ENCODE results near the gene PCP2. TPM values are rescaled to one million over a fixed set of nuclear protein-coding genes. Genes with fewer than 3 reads are reported as not detected.

The PCP2 gene
- total RNA-seq, 2 donors from 2014 or later: not detected

DNA sequence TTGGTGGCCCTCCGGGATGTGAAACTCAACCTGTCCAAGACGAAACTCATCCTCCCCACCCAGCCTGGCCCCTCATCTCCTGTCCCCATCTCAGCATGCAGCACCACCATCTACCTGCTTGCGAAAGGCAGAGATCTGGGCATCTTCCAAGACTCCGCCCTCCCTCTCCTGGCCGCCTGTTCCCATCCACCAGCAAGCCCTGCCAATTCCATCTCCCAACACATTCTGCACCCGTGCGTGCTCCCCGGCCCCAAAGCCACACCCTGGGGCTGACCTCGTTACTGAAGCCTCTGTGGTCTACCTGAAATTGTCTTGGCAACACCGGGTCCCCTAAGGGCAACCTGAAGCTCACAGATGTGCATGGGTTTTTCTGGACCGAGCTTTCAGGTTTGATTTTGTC is 51.1 kb downstream of the PCP2 start:
- Histone ChIP-seq H3K9me3 (no peaks in the 10 kb centered on the region), H3K36me3 (replicated peaks in 1 of 2; ENCODE audit: insufficient read depth in 1 of 2, low read depth in 2 of 2) (no peaks in the 10 kb centered on the region), H3K4me1 (no peaks in the 10 kb centered on the region), H3K27me3 (no peaks in the 10 kb centered on the region), H3K4me3 (no peak overlapping the region), H3K27ac (no peak overlapping the region)
- WGBS, 2 donors: 54 to 56% methylated on average over 9 to 10 of the region's 11 CpGs
- DNase-seq (no peak), ATAC-seq (no peak)
- no peak for TF ChIP-seq POLR2A (IDR thresholded peaks at IDR 0.05)
- TF ChIP-seq, protein P1, sequence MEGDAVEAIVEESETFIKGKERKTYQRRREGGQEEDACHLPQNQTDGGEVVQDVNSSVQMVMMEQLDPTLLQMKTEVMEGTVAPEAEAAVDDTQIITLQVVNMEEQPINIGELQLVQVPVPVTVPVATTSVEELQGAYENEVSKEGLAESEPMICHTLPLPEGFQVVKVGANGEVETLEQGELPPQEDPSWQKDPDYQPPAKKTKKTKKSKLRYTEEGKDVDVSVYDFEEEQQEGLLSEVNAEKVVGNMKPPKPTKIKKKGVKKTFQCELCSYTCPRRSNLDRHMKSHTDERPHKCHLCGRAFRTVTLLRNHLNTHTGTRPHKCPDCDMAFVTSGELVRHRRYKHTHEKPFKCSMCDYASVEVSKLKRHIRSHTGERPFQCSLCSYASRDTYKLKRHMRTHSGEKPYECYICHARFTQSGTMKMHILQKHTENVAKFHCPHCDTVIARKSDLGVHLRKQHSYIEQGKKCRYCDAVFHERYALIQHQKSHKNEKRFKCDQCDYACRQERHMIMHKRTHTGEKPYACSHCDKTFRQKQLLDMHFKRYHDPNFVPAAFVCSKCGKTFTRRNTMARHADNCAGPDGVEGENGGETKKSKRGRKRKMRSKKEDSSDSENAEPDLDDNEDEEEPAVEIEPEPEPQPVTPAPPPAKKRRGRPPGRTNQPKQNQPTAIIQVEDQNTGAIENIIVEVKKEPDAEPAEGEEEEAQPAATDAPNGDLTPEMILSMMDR (IDR thresholded peaks at IDR 0.05): no peak
- intact Hi-C loops (cut with DNase I): no loop called here

Small RNA genes lying within 50 kb of the gene (microRNA-seq; reads per million reads assigned to microRNA genes)
- 0 to 0.45 reads per million in 2 donors for gene MIR6792 (ENCODE audit: borderline number of aligned reads in 2 of 2, borderline replicate concordance in 2 of 2)

Small RNA genes lying within 50 kb of the gene (small RNA-seq; reads per million reads assigned to genes)
- gene MIR6792: not detected

Other genes with a start within 250 kb of the PCP2 start
- gene PEX11G, start 144.7 kb downstream of the PCP2 start, total RNA-seq: 1 to 10 TPM; 3.9 to 7.6 TPM
- gene ZNF358, start 117.6 kb downstream of the PCP2 start, total RNA-seq: 10 to 100 TPM; 40.2 to 93.6 TPM
- 10 to 100 TPM; 10.6 to 11.9 TPM for gene MCOLN1, start 111.1 kb downstream of the PCP2 start, total RNA-seq
- gene PNPLA6, start 98.0 kb downstream of the PCP2 start, total RNA-seq: 10 to 100 TPM; 43.8 to 52.1 TPM
- 10 to 100 TPM; 21.8 to 32.3 TPM for gene CAMSAP3, start 37.9 kb downstream of the PCP2 start, total RNA-seq
- gene XAB2, start 4.2 kb downstream of the PCP2 start, total RNA-seq: 10 to 100 TPM; 34.5 to 36.3 TPM
- 10 to 100 TPM in 1 of 2 donors, 1 to 10 TPM in 1; 1.3 to 32.0 TPM for gene PET100, start 3.9 kb downstream of the PCP2 start, total RNA-seq
- gene STXBP2, start 3.4 kb upstream of the PCP2 start, total RNA-seq: 100 to 1,000 TPM in 1 of 2 donors, 10 to 100 TPM in 1; 61.0 to 151 TPM
- not detected for gene RETN, start 35.3 kb upstream of the PCP2 start, total RNA-seq
- not detected for gene MCEMP1, start 43.4 kb upstream of the PCP2 start, total RNA-seq
- gene TRAPPC5, start 47.1 kb upstream of the PCP2 start, total RNA-seq: 10 to 100 TPM; 10.9 to 18.7 TPM
- gene FCER2, start 68.4 kb upstream of the PCP2 start, total RNA-seq: not detected
- gene CLEC4G, start 98.4 kb upstream of the PCP2 start, total RNA-seq: 1 to 10 TPM in 1 of 2 donors, under 1 TPM in 1; 0.52 to 6.6 TPM
- 1 to 10 TPM; 1.6 to 2.0 TPM for gene CD209, start 113.8 kb upstream of the PCP2 start, total RNA-seq
- gene CLEC4M, start 129.5 kb upstream of the PCP2 start, total RNA-seq: not detected
- 10 to 100 TPM in 1 of 2 donors, 1 to 10 TPM in 1; 6.0 to 12.9 TPM for gene EVI5L, start 196.5 kb upstream of the PCP2 start, total RNA-seq
- gene PRR36, start 240.7 kb upstream of the PCP2 start, total RNA-seq: 10 to 100 TPM in 1 of 2 donors, 1 to 10 TPM in 1; 1.0 to 12.9 TPM

All from body of pancreas (tissue), 4 donors.